NCI-H2196 treated with DMSO at 0.1 percent for 48 hours (cell line): Measurements from ENCODE around the gene NCOA1.

Source experiments
- DNase-seq: peaks from one replicate; lab custom pipeline; 2025; ENCODE audit not compliant: unreplicated experiment; lab: John Stamatoyannopoulos, UW

NCOA1 gene

DNA sequence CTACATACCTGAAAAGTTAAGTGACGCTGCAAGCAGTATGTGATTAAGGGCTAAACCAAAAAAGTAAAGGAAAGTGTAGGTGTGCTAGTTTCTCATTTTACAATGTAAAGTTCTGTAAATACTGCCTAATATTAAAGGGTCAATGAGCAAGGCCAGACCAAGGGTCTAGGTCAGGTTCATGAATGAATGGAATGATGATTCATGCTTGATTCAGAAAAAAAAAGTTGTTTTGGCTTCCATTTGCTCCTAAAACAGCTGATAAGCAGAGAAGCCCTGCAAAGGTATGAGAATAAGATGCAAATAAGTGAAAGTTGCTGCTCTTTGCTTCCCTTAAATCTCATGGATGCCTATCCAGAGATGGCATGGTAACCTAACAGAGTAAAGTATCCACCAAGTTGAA lies 240.9 kb downstream of the NCOA1 start:
- DNase-seq, result no peak

DNA sequence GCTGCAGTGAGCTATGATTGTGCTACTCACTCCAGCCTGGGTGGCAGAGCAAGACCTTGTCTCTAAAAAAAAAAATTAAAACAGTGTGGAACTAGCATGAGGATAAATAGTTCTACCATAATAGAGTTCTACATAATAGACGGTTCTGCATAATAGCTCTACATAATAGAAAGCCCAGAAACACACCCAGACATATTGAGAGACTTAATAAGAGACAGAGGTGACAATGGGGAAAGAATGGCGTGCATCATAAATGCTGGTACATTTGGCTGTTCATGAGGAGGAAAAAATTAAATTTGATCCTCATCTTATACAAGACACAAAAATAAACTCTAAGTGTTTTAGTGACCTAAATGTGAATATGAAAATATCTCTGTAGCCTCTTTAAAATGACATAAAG lies 243.7 kb downstream of the NCOA1 start:
- DNase-seq, result no peak

DNA sequence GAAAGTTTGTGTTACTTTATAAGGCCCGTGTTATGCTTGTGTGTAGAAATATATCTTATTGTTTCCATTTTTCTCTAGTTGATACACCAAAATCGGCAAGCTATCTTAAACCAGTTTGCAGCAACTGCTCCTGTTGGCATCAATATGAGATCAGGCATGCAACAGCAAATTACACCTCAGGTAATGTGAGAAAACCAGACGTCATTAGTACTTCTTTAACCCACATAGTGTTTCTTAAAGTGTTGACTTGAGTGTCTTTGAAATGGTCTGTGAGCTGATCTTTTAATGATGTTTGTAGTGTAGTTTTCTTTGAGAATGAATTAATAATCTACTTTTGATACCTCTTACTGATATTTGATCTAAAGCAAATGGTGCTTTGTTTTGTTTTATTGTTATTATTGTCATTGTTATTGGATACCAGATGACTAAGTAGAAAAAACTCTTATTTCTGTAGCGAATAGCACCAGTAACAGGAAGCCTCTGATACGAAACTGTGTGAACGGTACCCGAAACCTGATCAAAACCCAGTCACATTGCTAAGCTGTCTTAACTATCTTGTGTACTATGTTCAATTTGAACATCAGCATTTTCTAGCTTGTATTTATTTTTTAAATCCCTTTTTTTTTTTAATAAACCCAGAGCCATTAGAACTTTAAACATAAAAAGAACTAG lies 248.4 kb downstream of the NCOA1 start:
- DNase-seq, result no peak

DNA sequence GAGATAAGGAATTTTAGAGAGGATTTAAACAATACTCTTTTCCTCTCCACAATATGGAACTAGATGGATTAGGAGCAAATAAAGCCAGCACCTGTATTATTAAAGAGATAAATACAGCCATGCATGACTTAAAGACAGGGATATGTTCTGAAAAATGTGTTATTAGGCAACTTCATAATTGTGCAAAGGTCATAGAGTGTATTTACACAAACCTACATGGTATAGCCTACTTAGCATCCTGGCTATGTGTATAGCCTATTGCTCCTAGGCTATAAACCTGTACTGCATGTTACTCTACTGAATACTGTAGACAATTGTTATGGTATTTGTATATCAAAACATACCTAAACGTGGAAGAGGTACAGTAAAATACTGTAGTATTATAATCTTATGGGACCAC lies 249.1 kb downstream of the NCOA1 start:
- DNase-seq, result no peak

DNA sequence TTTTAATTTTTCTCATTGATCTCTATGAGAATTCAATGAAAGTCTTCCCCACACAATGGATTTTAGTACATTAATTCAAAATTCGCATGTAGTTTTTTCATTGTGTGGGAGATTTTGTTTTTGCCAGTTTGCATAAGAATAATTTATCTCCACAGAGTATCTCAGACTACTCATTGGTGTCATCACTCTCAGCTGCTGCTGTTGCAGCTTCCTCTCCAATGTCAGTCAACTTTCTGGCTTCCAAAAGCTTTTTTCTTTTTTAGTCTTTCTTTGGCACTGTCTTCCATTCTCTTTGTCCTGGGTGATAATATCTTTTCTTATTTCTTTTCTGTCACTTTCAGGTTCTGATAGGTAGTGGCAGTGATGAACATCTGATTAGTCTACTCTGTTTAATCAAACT lies 251.7 kb downstream of the NCOA1 start:
- DNase-seq, result no peak

DNA sequence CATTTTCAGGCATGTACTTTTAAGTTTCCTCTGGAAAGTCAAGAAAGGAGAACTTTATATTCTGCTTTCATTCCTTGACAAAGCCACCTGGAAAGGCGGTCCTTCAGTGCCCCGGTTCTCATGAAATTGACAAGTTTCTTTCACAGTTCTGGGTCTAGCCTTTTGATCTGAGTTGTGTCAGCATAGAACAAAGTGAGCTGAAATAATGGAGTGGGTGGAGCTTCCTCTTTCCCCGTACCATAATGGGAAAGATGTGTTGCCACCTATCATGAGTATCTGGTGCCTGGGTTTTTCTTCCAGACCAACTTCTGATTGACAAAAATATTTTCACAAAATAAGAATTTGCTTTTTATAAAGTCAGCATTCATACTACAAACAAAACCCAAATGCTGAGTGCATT lies 252.9 kb downstream of the NCOA1 start:
- DNase-seq, result no peak

DNA sequence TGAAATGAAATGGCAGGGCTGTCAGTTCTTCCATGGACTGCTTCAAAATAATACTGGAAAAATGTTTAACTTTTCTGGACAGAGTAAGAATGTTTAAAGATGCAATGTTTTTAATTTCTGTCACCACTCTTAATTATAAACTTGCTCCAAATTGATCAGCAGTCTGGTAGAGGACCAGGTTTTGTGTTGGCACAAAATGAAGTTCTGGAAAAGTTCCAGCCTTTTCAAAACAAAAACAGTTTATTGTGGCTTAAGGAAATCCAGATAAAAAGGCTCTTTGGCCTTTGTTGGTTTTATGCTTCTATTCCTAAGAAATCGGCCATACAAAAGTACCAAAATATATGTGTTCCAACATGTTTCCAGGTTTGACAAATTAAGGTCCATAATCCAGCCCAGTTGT lies 253.3 kb downstream of the NCOA1 start:
- DNase-seq, result no peak

DNA sequence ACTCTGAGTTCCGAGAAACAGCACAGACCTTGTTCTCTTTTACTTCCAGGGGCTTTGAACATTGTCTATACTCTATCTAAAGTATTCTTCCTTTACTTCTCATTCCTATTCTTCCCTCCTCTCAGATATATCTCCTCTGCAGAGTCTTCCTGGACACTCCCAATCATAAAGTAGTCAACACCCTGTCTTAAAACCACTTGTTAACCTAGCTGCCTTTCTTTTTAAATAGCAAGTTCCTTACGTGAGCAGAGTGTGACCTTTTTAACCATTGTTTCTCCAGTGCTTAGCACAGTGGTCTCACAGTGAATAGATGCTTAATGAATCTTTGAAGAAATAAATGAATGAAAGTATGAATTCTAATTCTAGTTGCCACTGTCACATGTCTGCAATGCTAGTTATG lies 254.8 kb downstream of the NCOA1 start:
- DNase-seq, result no peak

DNA sequence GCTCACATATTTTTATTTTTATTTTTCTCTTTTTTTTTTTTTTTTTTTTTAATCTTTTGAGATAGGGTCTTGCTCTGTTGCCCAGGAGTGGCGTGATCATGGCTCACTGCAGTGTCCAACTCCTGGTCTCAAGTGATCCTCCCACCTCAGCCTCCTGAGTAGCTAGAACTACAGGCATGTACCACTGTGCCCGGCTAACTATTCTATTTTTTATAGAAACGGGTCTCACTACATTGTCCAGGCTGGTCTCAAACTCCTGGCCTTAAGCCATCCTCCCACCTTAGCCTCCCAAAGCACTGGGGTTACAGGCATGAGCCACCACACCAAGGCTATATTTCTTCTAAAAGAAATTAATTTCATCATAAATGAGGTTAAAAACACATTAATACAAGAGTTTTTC lies 256.2 kb downstream of the NCOA1 start:
- no peak for DNase-seq

DNA sequence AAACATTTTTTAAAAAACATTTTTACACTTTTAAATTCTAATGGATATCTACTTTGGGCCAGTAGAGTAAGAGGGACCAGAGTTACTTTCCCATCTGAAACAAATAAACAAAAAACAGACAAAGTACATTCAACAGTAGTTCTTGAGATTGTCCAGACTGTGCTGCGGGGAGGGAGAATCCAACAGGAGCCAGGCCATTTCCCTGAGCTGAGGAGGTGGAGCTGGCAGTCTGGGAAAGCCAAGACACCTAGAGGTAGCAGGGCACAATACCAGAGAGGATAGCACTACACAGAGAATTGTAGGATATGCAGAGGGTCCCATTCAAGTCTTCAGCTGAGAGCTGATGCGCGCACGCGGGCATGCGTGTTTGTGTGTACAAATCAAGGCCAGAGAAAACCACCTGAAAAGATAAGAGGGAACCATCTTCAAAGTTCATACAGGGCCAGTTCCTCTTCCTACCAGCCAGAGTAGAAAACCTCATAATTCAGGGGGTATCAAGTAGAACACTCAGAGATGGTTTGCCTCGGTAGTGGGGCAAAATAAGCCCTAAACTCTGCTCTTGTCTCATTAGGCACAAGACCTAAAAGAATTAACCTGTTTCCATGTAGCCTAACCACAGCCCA lies 258.1 kb downstream of the NCOA1 start:
- DNase-seq, result no peak

DNA sequence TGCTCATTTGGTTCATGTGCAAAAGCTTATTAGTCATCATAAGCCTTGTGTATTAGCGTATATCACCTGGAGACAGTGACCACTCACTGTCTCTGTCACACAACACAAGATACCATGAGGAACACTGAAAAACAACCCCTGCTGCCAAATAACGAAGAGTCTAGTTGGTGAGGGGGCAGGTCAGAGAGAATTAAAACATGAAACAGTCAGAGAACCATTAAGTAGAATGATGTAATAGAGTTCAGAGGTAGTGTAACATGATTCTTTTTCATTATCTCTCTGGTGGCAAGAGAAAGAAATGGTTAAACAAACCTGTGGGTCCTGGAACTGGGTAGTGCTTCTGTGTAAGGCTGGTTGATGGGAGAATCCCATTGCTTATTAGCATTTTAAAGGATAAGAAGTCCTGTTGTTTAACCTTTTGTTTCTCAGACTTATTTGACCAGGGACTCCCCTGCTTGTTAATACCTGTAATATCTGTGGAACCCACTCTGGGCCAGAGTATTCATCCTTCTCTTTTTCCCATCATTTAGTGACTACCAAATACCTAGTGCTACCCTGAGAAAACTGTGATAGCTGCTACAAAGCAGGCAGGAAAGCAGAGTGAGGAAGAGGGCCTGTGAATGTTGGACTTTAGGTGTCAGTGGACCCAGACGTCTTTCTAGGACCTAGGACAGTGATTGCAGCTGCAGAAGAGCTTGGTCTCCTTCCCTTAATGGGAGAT lies 264.1 kb downstream of the NCOA1 start:
- DNase-seq, result no peak

DNA sequence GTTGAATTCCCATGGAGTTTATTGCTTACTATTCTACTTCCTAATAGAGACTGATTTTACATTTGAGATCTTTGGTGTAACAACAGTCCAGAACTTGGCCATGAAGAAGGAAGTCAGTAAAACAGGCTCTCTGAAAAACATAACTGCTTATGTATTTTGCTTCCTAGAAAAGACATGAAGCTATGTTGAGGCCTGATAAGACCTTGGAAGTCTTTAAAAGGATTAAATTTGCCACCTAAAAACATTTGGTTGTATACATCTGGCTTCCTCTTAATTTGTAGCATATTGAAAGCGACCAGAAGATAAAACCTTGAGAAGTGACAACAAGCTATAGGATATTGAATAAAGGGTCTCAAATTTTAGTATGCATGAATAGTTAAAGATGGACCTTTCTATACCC lies 265.7 kb downstream of the NCOA1 start:
- DNase-seq, result no peak

DNA sequence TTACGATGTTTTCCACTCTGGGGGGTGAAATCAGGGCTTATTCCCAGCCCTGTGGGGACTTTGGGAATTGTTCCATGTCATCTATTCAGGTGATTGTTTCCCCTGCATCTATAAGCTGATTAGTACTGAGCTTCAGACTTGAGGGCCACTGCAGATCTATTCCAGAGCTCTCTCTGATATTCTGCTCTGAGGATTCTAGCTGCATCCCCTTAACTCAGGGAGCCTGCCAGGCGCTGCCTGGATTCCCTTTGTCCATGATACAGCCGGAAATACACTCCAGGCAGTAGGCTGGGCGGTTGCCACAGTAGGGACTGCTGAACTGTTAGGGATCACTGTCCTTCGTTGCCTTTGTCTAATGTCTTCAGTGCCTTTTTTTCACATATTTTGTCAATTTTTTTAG lies 270.8 kb downstream of the NCOA1 start:
- DNase-seq, result no peak

DNA sequence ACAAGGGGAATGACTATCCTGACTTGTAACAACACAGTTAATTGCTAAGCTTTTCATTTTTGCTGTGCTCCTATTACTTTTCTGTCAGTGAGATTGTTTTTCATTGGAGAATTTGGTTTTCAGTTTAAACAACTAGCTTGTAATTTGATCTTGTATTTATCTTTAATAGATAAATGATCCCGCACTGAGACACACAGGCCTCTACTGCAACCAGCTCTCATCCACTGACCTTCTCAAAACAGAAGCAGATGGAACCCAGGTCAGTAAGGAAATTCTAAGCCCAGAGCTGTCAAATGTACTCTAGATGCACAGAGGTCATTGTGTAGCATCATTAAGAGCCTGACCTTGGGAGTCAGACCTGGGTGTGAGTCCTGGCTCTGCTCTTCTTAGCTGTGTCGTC lies 271.5 kb downstream of the NCOA1 start:
- no peak for DNase-seq

DNA sequence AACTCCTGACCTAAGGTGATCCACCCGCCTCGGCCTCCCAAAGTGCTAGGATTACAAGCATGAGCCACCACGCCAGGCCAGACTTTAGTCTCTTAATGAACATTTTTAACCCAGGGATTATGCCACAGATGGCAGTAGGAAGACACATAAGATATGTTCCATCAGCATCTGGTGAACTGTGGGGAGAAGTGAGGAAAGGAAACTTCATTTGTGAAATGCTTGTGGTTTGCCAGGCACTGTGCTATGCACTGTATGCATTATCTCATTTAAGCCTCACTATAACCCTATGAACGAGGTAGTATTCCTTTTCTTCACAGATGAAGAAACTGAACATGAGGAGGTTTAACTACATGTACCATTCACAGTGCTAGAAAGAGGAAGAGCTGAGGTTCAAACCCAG lies 272.8 kb downstream of the NCOA1 start:
- DNase-seq, result no peak

DNA sequence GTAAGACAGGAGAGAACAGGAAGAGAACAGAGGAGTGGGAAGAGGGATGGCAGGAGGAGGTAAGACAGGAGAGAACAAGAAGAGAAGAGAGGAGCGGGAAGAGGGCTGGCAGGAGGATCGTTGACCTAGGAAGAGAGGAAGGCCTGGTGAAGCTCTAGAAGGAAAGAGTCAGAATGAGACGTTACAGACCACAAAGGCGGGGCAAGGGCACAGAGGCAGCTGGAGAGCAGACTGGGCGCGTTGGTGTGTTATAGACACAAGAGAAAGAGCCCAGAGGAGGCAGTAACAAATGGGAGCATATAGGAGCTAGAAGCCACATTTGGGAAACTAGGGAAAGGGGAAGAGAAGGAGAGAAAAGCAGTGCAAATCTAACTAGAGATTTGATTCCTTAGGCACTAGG lies 275.6 kb downstream of the NCOA1 start:
- DNase-seq, result no peak

DNA sequence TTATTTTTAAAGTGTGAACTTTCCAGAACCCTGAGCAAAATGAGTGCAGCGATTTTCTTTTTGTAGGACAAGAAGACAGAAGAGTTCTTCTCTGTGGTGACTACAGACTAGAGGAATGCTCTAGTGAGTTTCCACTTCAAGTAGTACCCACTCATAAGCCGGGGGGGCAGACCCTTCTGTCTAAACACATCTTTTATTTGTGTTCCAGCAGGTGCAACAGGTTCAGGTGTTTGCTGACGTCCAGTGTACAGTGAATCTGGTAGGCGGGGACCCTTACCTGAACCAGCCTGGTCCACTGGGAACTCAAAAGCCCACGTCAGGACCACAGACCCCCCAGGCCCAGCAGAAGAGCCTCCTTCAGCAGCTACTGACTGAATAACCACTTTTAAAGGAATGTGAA lies 277.0 kb downstream of the NCOA1 start:
- DNase-seq, result no peak

DNA sequence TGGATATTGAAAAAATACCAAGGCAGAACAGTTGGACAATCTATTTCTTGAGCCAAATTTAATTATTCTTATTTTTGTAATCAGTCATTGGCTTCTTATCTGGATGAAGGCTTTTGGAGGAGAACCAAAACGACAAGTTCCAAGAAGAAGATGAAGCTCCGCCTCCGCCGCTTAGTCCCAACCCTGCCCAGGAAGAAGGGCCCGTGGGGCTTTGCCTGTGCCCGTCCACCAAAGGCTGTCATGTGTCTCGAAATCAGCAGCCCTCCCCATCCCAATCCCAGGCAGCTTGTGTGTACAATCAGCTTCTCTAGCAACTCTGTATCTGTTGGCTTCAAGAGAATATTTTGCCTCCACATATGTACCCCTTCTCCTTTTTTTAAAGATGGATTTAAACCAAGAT lies 277.5 kb downstream of the NCOA1 start:
- no peak for DNase-seq

DNA sequence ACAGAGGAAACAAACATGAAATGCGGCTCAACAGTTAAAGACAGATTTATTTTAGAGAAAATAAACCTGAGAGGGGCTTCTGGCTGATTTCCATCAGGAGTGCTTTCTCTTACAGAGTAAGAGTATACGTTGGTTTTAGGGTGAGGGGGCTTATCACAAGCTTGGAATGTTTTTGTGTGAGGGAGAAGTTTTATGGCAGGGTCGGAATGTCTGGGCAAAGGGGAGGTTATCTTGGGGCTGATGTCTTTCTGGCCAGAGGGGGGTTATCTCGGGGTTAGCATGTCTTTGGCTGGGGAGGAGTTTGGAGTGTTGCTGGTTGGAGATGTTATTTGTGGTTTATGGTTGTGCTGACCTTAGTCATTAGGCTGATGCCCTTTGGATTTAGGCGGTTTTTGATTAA lies 280.0 kb downstream of the NCOA1 start:
- no peak for DNase-seq

DNA sequence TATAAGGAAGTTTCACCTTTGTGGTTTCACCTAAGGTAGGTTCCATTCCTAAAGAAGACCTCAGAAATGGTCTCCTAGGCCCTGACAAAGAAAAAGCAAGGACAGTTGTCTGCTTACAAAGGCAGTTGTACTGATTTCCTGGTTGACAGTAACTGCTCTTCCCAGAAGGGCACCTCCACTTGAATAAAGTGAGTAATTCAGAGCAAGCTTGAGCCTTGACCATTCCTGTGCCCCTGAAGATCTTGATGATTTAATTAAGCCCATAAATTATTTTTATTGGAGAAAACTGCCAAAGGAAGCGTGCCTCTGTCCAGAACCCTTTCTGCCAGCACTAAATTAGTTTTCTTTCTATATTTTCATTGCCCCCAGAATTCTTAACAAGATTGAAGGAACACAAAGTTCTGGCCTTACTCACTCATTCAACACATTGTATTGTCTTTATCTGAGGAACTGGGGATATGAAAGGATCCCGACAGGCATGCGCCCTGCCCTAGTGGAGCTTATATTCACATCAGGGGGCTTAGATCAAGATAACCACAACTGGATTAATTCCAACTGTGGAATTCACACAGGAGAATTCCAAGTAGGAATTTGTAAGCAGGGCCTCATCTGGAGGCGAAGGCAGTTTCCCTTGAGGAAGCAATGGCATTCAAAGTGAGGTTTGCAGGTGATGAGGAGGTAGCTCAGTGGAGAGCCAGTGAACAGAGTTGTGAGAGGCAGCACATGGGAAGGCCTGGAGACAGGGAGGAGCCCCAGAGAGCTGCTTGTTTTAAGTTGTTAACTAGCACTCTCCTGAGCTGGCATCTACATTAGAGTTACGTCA lies 280.9 kb downstream of the NCOA1 start:
- DNase-seq, result no peak

DNA sequence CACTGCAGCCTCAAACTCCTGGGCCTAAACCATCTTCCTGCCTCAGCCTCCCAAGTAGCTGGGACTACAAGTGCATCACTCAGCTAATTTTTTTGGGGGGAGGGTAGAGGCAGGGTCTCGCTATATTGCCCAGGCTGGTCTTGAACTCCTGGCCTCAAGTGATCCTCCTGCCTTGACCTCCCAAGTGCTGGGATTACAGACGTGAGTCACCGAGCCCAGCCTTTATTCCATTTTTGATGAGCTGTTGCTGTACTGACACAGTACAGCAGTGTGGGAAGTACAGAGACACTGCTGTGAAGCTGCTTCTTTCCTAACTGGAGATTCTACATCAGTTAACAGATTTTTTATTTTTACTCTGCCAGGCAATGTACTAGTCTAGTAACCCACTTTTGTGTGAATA lies 283.3 kb downstream of the NCOA1 start:
- no peak for DNase-seq

DNA sequence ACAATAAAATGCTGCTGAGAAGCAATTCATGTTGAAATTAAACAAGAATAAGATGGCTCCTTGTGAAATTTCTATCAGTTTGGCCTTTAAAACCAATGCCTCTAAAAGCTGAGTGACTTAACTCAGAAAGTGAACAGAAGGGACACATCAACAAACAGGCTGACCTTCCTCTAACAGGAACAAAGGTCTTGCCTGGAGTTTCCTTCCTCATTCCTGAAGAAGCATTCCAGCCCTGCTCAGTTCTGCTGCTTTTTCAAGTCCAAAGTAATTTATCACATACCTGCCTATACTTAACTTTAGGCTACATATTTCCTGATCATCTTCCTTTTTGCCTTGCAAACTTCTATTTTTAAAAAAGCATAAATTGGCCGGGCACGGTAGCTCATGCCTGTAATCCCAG lies 288.1 kb downstream of the NCOA1 start:
- DNase-seq, result no peak
